Measurements from ENCODE around the gene PLXNA1.

DNA sequence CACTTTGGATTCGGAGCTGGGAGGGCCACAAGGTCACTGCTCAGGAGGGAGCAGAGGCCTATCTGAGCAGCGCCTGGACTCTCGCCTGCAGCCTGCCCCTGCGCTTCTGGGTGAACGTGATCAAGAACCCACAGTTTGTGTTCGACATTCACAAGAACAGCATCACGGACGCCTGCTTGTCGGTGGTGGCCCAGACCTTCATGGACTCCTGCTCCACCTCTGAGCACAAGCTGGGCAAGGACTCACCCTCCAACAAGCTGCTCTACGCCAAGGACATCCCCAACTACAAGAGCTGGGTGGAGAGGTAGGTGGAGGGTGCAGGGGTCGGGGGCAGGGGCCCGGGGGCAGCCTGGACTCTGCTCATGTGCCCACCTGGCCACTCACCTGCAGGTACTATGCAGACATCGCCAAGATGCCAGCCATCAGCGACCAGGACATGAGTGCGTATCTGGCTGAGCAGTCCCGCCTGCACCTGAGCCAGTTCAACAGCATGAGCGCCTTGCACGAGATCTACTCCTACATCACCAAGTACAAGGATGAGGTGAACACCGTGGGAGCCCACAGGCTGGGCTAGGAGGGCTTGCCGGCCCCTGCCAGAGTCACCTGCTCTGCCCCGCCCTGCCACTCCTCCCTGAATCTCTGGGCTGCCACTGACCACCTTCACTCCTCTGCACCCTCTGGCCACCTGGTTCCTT is 49.5 kb downstream of the PLXNA1 start:
- TF ChIP-seq, protein P1, sequence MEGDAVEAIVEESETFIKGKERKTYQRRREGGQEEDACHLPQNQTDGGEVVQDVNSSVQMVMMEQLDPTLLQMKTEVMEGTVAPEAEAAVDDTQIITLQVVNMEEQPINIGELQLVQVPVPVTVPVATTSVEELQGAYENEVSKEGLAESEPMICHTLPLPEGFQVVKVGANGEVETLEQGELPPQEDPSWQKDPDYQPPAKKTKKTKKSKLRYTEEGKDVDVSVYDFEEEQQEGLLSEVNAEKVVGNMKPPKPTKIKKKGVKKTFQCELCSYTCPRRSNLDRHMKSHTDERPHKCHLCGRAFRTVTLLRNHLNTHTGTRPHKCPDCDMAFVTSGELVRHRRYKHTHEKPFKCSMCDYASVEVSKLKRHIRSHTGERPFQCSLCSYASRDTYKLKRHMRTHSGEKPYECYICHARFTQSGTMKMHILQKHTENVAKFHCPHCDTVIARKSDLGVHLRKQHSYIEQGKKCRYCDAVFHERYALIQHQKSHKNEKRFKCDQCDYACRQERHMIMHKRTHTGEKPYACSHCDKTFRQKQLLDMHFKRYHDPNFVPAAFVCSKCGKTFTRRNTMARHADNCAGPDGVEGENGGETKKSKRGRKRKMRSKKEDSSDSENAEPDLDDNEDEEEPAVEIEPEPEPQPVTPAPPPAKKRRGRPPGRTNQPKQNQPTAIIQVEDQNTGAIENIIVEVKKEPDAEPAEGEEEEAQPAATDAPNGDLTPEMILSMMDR (IDR thresholded peaks at IDR 0.05; ENCODE audit: low read length): no peak
- TF ChIP-seq EZH2 (optimal IDR thresholded peaks at IDR 0.05; ENCODE audit: low read depth, low read length): no peak

All from MM.1S (cell line).